GM19240 (cell line): ENCODE measurements around the gene RIT1.
A peak's percentile ranks its signal among the peaks of the same experiment; 100 is the strongest.

Experiments
- DNase-seq: peaks from one replicate; pipeline ENCODE4 v3.0.0; 2011; ENCODE audit warnings: low spot score; ENCODE audit not compliant: insufficient read length

The RIT1 gene

DNA sequence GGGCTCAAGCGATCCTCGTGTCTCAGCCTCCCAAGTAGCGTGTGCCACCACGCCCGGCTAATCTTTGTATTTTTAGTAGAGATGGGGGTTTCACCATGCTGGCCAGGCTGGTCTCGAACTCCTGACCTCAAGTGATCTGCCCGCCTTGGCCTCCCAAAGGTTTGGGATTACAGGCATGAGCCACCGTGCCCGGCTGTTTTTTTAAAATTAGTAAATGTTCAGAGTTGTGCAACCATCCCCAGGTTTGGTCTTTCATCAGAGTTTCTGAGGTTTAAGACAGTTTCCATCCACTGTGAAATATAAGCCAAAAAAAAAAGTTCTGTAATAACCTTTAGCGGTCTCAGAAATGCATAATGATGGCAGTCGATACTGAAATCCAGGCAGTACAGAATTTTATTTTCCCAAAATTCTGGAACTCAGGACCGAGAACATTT lies 52.3 kb downstream of the RIT1 start:
- no peak for DNase-seq

DNA sequence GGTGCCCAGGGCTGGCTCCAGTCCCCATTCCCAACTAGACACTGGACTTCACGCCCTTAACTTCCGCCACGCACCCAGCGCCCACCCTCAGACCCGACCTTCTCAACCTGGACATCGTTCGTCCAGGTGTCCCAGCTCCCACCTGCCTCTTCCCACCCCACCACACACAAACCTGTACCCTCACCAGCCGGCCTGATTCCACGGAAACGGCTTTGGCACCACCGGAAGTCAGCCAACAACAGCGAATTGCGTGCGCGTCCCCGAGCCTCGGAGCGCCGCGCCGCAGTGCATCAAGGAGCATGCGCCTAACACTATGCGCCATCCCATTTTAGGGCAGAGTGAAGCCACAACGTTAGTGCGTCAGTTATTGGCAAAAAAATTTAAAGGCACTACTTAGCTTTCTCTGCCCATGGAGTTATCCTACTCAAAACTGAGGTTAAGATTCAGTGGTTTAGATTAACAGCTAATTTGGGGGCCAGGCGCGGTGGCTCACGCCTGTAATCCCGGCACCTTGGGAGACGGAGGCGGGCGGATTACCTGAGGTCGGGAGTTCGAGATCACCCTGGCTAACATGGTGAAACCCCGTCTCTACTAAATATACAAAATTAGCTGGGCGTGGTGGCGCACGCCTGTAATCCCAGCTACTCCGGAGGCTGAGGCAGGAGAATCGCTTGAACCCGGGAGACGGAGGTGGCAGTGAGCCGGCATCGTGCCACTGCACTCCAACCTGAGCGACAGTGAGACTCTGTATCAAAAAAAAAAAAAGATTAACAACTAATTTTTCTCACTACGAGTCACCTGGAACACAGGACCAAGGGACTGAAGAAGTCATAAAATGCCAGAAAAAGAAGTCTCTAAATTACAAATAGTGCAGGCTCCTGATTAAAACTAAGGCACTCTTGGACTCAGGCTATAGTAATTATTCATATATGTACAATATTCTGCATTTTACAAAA lies 53.9 kb downstream of the RIT1 start, which contains the start of gene GON4L:
Gene GON4L (minus strand): TSS at position 240 of the 956 bp plus-strand sequence. CDS start 3,434 bp downstream, outside the sequence.
- peak; percentile 90 for DNase-seq

DNA sequence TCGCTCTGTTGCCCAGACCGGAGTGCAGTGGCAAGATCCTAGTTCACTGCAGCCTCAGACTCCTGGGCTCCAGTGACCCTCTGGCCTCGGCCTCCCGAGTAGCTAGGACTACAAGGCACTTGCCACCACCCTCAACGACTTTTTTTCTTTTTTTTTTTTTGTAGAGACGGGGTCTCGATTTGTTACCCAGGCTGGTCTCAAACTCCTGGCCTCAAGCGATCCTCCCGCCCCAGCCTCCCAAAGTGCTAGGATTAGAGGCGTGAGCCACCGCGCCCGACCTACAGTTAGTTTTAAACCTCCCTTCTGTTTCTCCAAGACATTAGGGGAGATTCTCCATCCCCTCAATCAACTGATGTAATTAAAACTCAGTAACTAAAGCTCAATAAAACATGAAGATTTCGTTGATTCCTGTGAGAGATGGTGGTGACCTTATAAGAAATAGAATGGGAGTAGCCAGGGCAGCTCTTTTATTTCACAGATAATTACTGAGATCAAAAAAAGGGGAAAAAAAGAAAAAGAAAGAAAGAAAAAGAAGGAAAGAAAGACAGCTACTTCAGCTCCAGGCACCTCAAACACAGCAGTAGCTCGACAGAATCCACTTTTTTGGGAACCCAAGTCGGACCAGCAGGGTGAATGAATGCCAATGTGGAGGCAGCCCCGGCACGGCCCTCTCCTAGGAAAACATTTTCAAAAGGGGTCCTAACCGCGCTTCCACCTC lies 54.7 kb downstream of the RIT1 start:
- no peak for DNase-seq

DNA sequence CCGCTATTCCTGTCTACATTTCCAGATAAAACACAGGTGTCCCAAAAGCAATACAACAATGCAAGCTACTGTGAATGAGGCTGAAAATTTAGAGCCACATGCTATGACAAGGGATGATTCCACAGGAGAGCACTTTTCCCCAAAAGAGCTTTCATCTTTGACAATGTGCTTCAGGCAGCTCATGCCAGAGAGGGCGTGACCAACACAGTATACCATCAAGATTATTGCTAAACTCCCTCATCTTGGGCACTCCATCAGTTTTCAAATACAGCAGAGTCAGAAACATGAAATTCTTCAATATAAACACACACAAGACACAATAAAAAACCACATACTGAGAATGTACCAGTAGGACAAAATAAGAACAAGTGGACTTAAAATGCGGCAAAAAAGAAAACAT lies 60.8 kb downstream of the RIT1 start:
- no peak for DNase-seq

DNA sequence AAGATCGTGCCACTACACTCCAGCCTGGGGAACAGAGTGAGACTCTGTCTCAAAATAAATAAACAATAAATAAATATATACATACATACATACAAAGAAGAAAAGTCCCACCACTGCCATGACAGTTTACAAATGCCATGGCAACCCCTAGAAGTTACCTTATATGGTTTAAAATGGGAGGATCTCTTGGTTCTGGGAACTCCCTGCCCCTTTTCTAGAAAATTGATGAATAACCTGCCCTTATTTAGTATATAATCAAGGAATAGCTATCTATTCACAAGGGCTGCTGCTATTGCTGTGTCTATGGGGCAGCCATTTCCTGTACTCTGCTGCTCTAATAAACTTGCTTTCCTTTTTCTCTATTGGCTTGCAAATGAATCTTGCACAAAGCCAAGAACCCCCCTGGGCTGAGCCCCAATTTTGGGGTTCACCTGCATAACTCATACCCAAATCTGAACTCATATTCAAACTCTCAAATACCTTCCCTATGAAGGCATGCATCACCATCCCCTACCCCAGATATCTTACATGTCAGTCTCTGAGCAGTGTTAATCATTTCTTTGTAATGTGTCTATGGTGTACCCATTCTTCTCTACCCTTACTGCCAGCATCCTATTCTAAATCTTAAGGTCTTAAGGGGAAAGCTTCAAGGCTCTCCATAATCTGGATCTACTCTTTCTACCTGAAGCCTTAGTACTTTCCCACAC lies 63.2 kb downstream of the RIT1 start:
- no peak for DNase-seq
